ENCODE data around the gene INTS2. TPM values are rescaled to one million over a fixed set of nuclear protein-coding genes. Genes with fewer than 3 reads are reported as not detected.
"Not testable (repeated sequence)": the region's sequence is repeated elsewhere in the genome, so short reads cannot be mapped to it uniquely, and the experiment has no call there.

The INTS2 gene
- total RNA-seq, 1 donor from 2014 or later, result 19.0 TPM

DNA sequence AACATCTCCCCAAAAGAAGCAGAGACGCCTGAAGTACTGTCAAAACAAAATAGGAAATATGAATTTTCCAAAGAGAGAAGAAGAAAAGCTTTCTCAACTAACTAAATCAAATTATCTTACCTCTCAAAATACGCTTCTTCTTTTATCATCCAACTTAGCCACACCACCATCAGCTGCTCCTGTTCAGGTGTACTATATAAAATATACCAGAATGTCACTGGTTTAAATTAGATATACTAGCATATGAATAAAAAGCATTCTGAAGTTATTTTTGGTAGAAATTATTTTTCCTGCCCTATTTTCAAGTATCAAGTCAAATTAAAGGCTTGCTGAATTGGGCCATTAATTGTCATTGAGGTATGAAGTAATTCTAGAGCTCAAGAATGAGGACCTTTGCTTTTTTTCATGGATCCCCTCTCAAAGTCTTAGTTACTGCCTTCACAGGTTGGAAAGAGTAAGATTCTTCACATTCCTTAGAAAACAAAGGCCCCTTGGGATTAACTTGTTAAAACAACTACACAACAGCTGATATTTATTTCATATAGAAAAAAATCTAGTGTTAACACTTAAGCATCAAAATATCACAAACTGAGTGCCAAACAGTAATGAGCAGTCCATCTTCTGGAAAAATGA, 30.1 kb downstream of the INTS2 start:
- DNase-seq (ENCODE audit: low read depth), result no peak

DNA sequence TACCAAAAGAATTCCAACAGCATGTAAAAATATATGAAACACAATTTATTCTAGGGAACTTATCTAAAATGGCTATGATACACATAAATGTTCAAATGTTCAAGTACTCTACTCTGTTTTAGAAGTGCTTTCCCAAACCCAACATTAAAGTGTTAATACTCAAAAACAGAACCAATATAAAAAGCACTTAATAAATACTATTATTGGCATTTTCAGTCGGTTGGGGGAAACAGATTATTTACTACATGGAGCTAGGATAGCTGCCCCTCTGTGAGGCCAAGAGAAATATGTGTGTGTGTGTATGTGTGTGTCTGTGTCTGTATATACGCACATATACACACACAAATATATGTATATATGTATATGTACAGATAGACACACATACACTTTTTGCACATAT, 32.4 kb downstream of the INTS2 start:
- no peak for DNase-seq (ENCODE audit: low read depth)

DNA sequence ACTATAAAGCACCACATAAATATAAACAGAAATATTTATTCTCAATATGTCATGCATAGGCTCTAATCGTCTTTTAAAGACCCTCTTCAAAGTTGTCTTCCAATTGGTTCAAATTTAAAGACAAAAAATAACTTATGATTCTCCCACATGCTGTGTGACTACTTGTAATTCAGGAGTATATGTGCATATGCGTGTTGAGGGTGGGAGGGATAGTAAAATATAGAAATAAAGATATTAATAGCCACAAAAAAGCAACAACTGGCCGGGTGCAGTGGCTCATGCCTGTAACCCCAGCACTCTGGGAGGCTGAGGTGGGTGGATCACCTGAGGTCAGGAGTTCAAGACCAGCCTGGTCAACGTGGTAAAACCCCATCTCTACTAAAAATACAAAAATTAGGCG, 33.5 kb downstream of the INTS2 start:
- DNase-seq (ENCODE audit: low read depth), result not testable (repeated sequence)

DNA sequence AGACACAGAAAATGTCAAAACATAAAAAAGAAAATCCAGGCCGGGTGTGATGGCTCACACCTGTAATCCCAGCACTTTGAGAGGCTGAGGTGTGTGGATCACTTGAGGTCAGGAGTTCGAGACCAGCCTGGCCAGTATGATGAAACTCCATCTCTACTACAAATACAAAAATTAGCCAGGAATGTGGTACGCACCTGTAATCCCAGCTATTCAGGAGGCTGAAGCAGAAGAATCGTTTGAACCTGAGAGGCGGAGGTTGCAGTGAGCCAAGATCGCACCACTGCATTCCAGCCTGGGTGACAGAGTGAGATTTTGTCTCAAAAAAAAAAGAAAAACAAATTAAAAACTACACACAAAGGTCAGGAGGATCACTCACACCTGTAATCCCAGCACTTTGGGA, 40.0 kb downstream of the INTS2 start:
- not testable (repeated sequence) for DNase-seq (ENCODE audit: low read depth)

DNA sequence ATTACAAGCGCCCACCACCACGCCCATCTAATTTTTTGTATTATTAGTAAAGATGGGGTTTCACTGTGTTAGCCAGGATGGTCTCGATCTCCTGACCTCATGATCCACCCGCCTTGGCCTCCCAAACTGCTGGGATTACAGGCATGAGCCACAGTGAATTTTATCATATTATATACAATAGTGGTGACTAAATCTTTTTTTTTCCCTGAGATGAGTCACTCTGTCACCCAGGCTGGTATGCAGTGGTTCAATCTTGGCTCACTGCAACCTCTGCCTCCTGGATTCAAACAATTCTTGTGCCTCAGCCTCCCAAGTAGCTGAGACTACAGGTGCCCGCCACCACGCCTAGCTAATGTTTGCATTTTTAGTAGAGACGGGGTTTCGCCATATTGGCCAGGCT, 41.9 kb downstream of the INTS2 start:
- not testable (repeated sequence) for DNase-seq (ENCODE audit: low read depth)

DNA sequence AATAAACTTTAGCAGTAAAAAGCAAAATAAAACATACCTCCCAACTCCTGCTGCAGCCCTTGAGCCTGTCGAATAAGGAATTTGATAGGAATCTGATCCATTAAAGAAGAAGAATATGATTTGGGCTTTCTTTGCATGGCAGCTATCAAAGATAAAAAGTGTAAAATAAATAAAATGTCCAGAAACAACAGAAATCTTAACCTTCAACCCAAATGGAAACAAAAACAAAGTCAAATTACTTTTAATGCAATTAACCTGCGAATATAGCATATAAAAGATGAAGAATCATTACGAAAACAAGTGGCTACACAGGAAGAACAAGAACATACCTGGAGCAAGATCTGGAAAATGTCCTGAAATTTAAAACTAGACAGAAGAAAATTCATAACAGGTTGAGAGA, 42.9 kb downstream of the INTS2 start:
- DNase-seq (ENCODE audit: low read depth), result no peak

DNA sequence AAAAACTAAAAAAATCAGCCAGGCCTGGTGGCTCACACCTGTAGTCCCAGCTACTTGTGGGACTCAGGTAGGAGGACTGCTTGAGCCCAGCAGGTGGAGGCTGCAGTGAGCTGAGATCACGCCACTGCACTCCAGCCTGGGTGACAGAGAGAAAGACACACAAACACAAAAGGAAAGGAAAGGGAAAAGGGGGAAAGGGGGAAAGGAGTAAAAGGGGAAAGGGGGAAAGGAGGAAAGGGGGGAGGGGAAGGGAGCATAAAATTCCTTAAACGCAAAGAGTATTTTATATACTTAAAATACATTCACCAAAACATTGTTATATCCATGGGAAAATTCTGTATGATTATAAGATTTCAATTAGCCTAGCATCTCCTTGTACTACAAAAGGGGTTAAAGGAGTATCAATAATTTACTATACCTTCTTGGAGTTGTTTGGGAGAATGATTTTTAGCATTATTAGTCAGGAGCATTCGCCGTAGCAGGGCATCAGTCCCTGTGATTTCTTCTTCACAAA, 47.1 kb downstream of the INTS2 start:
- no peak for DNase-seq (ENCODE audit: low read depth)

DNA sequence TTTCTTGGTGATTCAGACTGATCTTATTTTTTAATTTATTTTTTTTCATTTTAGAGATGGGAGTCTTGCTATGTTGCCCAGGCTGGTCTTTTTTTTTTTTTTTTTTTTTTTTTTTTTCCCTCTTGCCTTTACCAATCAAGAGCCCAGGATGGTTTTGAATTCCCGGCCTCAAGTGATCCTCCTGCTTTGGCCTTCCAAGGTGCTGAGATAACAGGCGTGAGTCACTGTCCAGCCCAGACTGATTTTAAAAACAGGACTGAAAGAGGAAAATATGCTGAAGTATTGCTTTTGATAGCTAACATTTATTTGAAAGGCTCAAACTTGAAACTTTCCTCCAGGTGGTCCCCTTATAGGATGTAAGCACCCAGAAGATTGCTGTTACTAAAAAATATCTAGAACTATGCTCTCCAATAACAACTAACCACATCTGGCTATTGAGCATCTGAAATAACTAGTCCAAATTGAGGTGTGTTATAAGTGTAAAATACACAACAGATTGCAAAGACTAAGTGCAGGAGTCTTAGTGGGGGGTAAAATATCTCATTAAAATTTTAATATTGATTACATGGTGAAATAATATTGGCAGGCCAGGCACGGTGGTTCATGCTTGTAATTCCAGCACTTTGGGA, 48.7 kb downstream of the INTS2 start:
- DNase-seq (ENCODE audit: low read depth), result no peak

DNA sequence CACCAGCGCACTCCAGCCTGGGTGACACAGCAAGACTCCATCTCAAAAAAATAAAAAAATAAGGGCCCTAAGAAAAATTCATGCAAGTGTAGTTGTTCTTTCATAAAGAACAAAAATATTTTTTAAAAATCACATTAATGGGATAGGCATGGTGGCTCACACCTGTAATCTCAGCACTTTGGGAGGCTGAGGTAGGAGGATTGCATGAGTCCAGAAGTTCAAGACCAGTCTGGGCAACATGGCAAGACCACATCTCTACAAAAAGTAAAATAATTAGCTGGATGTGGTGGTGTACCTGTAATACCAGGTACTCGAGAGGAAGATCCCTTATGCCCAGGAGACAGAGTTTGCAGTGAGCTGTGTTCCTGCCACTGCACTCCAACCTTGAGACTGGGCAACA, 49.3 kb downstream of the INTS2 start:
- DNase-seq (ENCODE audit: low read depth), result no peak

DNA sequence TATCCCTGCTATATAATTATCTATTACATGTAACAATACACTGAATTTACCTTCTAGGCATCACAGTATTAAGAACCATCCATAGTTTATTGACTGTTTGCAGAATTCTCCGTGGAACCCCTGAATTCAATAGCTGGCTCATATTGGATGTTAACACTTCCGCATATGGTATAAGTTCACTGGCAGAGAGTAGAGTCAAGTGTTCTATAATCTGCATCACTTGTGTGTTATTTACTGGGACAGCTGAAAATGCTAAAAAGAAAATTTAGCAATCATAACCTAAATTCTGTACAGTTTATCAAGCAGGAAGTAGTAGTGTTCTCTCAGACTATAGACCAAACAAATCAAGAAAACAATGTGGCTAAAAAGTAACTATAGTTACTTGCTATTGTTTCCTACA, 49.9 kb downstream of the INTS2 start:
- DNase-seq (ENCODE audit: low read depth), result no peak

DNA sequence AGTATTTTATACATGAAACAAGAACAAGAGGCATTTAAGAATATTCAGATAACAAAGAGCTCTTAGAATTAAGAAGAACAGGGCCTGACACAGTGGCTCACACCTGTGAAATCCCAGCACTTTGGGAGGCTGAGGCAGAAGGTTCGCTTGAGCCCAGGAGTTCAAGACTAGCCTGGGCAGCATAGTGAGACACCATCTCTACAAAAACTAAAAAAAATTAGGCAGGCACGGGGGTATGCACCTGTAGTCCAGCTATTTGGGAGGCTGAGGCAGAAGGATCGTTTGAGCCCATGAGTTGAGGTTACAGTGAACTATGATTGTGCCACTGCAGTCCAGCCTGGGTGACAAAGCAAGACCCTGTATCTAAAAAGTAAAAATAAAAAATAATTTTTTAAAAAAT, 52.0 kb downstream of the INTS2 start:
- DNase-seq (ENCODE audit: low read depth), result no peak

DNA sequence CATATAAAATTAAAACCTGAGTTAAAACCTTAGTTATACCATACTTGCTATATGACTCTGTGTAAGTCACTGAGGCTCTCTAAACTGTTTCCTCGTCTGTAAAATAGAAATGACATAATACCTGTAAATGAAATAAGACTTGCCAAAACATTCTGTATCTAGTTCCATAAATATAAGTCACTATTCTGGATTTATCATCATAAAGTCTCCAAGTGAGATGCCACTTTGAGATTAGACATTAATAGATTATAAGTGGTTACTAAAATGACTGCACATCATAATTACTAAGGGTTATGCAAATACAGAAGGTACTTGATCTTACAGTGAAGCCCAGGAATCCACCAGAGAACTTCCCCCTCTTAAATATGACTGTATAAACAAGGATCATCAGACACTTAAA, 52.5 kb downstream of the INTS2 start:
- no peak for DNase-seq (ENCODE audit: low read depth)

DNA sequence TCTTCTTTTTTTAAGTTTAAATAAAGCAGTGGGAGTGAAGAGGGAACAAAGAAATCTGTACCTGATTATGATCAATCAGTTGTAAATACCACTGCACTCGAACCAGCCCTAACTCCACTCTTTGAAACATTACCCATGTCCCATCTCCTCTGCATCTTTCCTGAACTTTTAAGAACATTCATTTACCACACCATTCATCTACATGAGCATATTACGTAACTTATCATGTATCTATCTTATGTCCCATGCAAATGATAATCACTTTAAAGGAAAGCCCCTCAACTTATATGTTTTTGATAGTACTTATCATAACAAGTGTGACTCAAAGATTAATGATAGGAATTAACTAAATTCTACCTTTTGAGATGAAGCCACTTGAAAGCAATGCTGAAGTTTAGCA, 53.7 kb downstream of the INTS2 start:
- no peak for DNase-seq (ENCODE audit: low read depth)

DNA sequence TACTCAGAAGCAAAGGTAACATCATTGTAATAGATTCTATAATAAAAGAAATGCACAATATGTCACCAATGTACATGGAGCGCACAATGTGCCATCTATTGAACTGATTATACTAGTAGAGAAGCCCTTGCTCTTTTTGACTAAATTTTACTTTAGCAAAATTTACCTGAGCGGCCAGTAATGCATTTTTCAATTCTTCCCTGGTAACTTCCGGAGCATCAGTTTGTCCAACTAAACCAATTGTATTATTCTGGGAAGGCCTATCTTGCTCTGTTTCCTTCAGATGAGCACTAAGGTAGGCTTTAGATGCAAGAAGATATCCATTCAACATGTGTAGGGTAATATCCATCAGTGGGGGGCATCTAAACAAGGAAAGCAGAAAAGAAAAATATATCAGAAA, 55.7 kb downstream of the INTS2 start:
- DNase-seq (ENCODE audit: low read depth), result no peak

DNA sequence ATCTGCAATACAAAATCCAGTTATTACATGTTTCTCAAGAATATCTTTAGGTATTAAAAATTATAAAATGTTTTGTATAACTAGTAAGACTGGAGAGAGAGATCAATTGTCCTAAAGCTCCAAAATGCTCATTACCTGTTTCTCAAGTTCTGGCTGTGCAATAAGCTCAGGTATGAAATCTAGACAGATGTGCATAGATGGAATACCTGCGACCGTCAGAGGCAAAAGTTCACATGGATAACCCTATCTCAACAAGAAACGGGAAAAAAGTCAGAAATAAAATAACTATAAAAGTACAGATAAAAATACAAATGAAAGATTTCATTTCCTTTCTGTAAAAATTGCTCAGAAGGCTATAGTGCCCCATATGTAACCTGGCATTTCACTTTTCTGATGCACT, 58.6 kb downstream of the INTS2 start:
- DNase-seq (ENCODE audit: low read depth), result no peak

DNA sequence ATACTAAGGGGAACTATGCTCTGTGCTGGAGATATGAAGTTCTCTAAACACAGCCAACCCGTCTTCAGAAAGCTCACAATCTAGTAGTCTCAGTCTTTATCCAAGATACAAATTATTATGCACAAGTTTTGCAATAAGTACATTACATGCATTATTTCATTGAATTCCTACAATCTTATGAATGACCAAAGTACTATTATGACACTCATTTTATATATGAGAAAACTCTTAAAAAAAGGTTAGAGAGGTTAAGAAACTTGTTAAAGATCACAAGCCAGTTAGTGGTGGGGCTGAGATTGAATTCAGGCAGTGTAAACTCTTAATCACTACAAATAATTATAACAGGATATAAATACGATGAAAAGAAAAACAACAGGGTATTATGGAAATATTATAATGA, 59.7 kb downstream of the INTS2 start:
- DNase-seq (ENCODE audit: low read depth), result no peak

DNA sequence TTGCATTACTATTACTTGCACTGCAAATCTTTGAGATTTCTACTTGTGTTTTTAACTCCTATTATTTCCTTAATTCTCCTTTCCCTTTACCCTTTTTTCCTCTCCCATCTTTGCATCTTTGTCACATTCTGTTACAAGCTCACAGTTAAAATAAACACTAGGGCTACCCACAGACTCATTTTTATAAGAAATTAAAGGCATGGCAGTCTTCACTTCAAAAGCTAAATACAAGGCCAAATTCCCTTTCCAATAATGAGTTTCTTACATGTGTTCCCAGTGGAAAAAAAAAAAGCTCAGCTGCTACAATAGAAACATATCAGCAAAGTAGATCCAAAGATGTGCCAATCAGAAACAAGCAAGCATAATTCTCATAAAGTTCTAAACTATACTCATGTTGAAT, 60.7 kb downstream of the INTS2 start:
- no peak for DNase-seq (ENCODE audit: low read depth)

DNA sequence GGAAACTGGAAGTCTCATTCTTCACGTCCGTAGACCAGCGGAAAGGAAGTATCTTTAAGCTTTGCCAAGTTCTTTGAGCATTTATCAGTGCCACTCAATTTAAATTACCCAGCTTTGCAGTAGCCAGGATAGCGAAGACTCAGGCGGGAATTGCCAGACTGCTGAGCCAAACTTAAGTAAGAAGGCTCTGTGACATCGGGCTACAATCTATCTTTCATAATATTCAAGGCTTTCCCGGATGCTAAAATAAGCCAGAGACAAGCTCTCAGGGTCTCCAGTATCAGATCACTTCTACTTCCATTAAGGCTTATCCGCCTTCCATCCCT, 64.0 kb downstream of the INTS2 start:
- DNase-seq (ENCODE audit: low read depth), result no peak

DNA sequence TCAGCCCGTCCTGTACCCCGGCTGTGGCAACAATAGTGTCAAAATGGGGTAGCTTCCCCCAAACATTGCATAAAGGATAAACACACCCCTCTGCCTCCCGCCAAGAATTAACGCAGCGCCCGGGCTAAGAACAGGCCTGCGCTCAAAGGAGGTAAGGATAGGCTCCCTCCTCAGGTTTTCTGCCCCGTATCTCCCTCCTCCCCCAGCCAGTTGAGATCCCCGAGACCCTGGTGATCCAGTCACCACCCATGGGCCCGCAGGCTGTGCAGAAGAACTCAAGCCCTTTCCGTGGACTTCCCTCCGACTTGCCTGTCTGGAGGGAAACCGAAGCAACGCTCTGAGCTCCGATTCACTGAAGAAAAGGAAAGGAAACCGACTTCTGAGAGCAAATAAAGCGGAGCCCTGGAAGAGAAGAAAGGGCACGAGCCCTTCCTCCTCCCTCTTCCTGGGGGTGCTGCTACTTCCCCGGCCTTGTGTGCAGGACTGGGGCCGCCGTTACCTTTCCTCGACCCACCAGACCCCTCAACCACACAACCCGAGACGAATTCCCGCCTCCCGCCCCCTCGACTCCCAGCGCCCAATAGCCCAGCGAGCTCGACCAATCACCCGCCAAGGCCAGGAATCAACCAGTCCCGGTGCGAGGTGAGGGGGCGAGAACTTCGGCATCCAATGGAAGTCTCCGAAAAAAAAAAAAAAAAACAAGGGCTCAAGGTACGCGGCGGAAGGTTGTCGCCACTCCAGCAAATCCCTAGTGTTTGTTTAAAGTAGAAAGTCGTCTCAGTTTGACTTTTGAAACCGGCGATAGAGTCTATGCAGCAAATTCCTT, 64.6 kb downstream of the INTS2 start, which contains the start of gene BRIP1:
Gene BRIP1, minus strand, starts transcription at position 554 of the 826 bp plus-strand sequence. CDS start 1,989 bp downstream, outside the sequence.
- DNase-seq (ENCODE audit: low read depth), result peak; percentile 97

DNA sequence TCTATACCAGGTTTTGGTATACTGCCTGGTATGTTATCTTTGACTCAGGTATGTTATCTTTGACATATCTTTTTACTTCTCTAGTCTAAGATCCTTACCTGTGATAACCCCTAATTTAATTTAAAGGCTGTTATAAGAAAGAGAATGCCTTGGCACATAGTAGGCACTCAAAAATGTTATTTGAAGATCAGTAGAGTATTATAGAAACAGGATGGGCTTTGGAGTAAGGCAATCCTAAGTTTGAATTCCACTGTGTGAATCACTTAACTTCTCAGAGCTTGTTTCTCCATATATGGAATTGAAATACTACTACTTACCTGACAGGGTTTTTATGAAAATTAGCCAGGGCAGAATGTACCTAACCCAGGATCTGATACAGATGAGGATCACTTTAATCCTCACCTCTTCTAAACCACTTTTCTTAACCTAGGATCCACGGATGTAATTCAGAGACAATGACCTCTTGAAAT, 65.6 kb downstream of the INTS2 start:
- no peak for DNase-seq (ENCODE audit: low read depth)

DNA sequence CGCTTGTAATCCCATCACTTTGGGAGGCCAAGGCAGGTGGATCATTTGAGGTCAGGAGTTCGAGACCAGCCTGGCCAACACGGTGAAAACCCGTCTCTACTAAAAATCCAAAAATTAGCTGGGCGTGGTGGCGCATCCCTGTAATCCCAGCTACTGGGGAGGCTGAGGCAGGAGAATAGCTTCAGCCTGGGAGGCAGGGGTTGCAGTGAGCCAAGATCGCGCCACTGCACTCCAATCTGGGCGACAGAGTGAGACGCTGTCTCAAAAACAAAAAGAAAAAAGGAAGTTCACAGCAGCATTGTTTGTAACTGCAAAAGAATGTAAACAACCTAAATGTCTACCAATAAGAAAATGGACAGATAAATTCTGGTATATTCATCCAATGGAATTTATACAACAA, 67.4 kb downstream of the INTS2 start:
- DNase-seq (ENCODE audit: low read depth), result not testable (repeated sequence)

DNA sequence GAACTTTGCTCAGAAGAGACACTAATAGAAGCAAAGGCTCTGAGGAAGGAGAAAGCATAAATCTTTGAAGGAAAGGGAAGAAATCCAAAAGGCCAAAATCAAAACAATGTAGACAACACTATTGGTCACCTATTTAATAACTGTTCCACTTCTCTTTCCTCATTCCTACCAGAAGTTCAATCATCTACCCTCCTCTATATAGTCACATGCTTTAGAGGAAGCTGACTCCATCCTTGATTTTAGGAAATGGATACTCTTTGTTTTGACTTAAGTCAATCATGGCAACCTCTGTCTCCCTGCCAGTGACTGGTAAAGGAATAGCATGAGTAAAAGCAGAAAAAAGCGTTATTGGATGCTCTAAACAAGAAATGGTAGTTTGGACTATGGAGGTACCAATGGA, 71.7 kb downstream of the INTS2 start:
- no peak for DNase-seq (ENCODE audit: low read depth)
